HG02798 (cell line): ENCODE data around the gene TCTN1.
"Not testable (repeated sequence)": the region's sequence is repeated elsewhere in the genome, so short reads cannot be mapped to it uniquely, and the experiment has no call there.

Experiments used
- ATAC-seq: cut with Tn5 transposase; IDR thresholded peaks from one replicate; pipeline ENCODE4 v1.9.1; 2021; ENCODE audit warnings: mild to moderate bottlenecking; ENCODE audit not compliant: unreplicated experiment, poor library complexity

The TCTN1 gene

DNA sequence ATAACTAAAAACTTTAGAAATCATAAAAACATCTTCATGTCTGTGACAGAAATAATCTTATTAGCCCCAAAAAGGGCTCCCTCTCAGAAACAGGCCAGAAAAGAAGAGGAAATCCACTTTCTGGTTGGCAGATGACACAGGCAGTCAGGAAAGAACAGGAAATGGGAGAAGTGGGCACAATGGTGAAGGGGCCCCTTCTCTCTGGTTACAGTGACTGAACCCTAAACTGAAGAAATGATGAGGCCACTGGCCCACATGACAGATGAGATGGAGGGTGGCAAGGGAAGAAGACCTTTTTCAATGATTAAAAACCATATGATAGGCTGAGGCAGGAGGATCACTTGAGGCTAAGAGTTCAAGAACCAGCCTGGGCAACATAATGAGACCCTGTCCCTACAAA, 21.1 kb downstream of the TCTN1 start:
- ATAC-seq: no peak

DNA sequence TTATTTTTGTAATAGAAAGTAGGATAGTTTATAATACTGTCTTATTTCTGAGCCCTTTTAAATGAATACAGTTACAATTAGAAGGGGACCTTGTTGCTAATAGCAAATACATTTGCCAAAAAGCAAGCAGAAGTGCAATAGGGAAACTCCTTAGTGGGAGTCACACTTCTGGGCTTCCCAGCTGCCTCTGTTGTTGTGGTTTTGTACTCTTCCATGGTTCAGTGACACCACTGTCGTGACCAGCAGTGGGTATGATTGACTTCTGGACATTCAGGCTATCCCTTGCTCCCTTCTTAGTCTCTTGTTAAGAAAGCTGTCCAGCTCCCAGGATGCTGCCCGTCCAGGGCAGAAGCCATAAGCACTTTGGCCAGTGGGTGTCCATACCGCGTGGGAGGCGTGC, 22.6 kb downstream of the TCTN1 start:
- ATAC-seq: no peak

DNA sequence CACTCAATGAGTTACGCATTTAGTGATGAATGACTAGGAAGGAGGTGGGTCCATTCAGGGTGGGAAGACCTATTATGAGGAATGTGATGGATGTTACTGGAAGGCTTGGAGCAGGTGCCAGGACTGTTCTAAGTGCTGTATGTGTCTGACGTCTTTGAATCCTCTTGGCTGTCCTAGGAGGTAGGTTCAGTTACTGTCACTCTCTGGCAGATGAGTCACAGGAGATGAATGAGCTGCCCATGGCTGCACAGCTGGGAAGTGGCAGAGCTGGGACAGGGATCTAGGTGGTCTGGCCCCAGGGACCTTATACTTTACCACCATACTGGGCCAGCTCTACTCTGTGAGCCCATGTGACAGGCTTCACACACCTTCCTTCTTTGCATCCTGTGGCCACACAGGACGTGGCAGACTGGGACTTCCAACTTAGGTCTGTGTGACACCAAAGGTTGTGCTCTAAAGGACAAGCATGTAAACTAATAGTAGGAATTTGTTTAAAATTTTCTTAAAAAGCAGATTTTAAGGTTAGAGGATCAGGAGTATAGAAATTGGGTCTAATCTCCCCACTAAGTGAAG, 24.0 kb downstream of the TCTN1 start:
- no peak for ATAC-seq

DNA sequence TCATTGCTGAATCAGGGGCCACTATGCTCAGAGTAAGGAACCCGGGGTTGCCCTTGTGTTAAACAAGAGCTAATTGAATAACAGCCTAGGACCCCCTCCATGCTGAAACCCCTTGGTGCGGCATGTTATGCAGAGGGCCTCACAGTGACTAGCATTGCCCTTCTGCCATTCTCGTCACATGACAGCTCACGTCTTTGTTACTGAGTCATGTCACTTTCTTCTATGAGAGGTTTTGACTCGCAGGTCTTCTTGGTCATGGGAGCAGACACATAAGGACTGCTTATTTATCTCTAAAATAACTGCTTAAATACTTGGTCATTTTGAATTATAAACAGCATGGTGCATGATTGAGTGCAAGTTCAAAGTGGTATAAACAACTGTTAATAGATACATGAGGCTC, 24.9 kb downstream of the TCTN1 start:
- no peak for ATAC-seq

DNA sequence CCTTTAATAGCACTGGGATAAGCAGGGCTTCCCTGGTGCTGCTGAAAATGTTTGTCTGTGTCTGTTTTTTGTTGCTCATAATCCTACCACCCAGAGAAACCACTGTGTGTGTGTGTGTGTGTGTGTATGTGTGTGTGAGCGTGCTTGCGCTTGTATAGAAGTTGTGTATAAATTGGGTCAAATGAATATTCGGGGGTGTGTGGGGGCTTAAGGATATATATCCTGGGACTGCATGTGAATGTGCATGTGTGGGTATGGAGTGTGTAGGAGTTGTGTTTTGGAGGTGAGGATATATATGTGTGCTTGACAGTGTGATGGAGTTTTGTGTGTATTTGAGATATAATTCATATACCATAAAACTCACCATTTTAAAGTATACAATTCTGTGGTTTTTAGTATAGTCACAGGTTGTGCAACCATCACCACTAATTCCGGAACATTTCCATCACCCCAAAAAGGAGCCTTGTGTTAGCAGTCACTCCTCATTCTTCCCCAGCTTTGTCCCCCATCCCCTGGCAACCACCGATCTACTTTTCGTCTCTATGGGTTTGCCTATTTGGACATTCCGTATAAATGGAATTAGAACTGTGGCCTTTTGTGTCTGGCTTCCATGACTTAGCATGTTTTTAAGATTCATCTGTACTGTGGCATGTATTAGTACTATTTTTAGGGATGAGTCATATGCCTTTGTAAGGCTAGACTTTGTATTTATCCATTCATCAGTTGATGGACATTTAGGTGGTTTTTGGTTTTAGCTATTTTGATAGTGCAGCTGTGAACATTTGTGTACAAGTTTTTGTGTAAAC, 25.6 kb downstream of the TCTN1 start:
- ATAC-seq: no peak

DNA sequence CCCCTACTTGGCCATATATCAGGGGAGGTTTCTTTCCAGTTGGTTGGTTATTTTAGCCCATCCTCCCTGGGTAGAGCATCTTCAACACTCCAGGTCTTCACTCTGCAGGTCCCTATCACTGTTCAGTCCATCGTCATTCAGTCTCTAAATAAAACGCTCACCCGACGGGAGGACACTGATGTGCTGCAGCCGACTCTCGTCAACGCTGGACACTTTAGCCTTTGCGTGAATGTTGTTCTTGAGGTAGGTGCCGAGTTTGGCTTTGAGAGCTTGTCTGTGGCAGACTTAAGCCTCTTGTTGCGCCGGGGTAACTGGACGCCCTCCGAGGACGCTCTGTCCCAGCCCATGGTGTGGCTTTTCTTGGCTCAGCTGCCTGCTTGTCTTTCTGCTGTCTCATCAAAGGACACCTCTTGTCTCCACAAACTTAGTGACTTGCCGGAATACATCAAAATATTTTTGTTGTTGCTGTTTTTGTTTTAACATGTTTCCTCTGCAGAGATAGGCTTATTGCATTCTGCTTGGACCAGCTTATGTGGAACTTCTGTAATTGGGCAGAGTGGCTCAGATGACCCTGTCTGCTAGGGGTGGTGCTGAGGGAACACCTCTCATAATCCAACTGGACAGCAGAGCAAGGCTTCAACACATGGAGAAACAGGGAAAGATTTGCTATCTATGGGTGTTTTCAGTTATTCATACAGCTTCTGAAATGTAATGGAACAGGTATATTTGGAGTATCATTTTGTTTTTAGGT, 26.5 kb downstream of the TCTN1 start:
- no peak for ATAC-seq

DNA sequence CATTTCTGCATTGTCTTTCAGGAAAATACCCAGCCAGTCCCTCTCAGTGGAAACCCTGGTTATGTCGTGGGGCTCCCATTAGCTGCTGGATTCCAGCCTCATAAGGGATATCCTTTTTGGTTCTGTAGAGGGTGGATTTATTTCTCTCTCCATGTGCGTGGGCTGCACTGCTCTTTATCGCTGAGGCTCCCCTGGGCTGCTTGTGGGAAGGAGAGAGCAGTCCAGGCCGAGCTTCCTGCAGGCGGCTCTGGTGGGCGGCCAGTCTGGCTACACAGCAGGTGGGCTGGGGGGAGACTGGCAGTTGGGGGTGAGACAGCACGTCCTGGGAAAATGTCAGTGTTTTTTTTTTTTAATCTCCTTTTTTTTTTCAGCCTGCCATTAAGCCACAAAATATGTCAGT, 27.6 kb downstream of the TCTN1 start:
- no peak for ATAC-seq

DNA sequence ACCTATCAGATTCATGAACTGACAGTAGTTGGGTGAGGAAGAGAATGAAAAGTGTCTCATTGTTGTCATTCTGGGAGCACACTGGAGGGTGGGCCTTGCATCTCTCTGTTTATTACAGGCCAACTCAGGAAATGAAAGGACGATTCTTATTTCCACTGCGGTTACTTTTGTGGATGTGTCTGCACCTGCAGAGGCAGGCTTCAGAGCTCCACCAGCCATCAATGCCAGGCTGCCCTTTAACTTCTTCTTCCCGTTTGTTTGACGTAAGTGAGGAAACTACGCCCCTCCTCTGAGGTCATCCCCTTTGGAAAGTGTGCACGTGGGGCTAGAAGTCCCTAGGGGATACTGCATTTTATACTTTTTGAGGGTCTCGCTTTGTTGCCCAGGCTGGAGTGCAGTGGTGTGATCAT, 33.7 kb downstream of the TCTN1 start:
- ATAC-seq: no peak

DNA sequence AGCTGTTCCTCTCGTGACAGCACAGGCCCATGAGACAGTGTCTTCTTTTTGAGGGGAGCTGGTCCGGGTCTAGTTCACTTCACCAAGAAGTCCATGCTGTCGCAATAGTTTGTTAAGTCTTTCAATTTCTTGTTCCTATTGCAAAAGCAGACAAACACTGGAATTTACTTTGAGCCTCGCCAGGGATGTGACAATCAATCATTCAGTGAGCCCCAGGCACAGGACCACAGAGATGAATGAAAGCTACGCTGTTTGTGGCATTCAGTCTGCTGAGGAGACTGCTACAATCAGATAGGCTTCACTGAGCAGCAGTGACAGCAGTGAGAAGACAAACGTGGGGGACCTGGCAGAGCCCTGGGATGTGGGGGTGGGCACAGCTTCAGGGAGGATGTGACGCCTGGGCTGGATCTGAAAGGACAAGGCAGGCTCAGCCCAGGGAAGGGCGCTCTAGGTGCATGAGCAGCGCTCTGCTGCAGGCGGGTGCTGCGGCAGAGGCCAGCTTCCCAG, 35.5 kb downstream of the TCTN1 start:
- ATAC-seq: no peak

DNA sequence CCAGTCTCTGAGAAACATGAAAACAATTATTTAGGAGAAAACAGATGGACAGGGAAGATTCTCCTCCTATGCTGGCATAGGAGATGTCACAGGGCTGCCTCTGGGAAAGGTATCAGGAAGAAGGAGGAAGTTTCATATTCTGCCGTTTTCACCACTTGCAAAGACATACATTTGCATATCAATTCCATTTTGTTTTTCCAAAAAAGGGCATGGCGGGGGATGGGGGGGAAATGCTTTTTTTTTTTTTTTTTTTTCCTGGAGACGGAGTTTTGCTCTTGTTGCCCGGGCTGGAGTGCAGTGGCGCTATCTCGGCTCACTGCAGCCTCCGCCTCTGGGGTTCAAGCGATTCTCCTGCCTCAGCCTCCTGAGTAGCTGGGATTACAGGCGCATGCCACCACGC, 40.3 kb downstream of the TCTN1 start:
- not testable (repeated sequence) for ATAC-seq

DNA sequence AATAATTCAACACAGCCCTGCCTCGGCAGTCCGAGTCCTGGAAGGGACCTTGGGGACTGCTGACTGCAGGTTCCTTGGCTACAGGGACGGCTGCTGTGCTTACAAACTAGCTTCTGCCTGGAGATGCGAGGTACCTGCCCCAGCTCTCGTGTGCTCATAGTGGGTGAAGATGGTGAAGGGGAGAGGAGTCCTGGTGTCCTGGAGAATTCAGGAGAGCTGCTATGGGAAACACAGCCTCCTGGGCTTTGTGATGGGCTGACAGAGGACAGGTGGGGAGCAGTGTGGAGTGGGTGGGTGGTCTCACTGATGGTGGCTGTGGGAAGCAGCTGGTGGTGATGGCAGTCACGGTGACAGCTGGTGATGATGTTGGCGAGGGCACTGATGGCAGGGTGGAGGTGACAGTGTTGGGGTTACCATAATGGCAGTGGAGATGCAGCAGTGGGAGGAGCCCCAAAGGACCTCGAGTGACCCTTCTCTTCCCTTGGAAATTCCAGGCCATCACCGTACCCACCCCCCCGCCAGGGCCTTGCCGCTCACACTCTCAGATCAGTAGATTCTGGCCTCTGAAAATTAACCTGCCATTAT, 42.2 kb downstream of the TCTN1 start:
- ATAC-seq: no peak

DNA sequence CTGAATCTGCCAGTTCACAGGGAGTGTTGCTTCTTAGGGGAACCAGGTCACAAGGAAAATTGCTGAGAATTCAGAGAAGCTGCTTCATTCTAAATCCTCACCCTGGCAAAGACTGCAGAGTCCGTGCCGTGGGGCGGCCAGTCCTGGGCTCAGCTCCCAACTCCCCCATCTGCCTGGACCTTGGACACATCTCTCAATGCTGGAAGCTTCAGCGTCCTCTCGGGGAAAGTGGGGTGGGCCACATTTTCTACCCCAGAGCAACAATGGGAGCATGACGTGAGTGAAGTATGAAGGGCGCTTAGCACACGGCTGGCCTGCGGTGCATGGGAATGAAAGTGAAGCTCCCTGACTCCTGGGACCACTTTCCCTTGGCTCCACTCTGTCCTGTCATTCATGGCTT, 43.8 kb downstream of the TCTN1 start:
- ATAC-seq: no peak

DNA sequence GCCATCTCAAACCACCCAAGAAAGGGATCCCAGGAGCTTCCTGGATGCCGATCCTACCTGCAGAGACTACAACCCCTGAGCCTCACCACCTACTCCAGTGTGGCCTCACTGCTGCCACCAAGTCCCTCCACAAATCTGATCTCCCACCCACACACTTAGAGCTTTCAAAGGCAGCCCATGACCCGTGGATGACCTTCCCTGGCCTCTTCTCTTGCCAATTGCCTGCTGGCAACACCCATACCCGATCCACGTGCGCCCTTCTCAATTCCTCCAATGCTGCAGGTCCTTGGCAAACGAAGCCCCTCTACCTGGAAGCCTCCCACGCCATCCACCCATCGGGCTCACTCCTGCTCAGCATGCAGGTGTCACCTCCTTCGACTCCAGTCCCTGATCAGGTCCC, 44.3 kb downstream of the TCTN1 start:
- ATAC-seq: no peak

DNA sequence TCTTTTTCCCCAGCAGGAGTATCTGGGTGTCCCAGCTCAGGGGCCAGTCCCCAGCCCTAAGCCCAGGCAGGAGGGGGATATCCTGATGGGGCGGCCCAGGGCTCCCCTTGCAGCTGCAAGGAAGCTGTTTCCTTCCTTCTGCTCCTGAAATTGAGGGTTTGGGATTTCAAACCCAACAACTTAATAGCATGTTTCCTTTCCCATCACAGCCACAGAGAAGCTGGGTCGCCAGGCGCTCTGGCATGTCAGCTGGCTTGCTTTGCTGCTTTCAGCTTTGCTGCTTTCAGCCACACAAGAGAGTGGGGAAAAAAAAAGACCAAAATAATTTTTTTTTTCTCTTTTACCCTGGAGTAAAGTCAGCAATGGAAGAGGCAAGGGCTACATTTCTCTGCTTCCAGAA, 44.9 kb downstream of the TCTN1 start:
- no peak for ATAC-seq

DNA sequence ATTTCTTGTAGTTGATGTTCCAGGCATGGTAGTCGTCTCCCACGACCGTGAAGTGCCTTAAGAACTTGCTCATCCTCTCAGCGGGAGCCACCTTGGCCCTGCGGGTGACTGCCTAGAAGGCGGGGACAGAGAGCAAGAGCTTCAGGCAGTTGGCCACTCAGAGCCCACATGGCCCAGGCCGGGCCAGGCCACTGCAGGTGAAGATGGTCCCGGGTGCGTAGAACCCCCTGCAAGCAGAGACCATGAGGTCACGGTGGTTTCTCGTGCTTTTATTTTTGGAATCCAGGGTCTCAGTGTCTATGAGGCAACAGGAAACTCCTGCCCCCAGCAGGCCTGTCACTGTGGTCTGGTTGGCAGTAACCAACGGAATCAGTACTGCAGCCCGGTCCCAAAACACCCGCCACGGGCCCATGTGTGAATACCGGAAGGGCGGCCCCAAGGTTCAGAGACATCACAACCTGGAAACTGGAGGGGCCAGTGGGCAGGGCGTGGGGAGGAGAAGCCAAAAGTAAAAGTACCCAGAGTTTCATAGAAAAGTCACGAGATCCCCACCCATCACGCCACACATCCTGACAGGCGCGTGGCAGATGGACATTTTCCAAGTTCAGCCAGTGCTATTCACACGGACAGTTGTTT, 47.5 kb downstream of the TCTN1 start:
- ATAC-seq: peak; percentile 92

DNA sequence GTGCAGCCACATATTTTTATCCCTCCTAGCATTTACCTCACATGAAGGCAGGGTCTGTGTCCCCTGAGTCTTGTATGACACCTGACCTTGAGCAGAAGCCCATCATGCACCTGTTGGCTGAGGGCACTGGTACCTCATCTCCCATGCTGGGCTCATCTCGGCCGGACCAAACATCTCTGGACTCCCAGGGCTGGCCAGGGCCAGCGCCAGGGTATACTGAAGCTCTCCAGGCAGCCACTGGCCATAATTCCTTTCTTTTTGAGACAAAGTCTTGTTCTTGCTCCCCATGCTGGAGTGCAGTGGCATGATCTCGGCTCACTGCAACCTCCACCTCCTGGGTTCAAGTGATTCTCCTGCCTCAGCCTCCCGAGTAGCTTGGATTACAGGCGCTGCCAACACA, 53.0 kb downstream of the TCTN1 start:
- ATAC-seq: no peak

DNA sequence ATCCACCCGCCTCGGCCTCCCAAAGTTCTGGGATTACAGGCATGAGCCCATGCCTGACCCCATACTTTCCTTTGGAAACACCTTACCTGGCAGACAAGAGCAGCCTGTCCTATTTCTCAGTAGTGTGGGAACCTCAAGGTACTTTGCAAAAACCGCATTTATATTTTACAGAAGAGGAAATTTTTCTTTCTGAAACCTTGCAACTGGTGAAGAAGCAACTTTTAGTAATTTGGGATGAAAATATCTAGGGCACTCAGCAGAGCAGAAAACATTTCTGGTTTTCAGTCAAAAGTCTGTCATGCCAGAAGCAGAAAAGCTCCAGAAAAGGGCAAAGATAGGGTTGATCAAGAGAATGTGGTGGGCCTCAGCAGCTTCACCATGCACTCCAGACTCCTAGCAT, 53.7 kb downstream of the TCTN1 start:
- ATAC-seq: no peak

DNA sequence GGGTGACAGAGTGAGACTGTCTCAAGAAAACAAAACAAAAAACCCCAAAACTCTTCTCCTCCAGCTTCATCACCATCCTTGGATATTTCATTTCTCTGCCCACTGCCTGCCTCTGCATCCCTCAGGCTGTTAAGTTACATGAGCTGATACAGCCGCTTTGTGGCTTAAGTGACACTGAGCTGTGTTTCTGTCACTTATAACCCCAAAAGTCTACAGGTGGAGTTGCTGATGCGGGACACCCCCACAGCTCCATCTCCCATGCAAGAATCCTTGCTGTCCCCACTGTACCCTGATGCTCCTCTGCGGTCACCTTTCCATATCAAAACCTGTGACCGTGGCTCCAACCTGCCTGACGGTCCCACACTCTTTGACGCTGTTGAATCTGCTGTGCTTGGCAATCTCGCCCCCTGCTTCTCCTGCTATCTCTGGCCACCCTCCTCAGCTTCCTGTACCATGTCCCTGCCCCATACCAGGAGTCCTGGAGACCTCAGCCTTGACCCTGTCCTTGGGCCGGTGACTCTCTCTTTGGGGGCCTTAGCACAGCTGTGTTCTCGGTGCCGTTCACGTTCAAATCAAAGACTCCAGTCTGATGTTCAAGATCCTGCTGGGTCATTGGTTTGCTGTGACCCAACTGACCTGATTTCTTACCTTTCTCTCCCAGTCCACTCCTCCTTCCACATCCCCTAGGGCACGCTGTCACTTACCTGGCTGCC, 54.7 kb downstream of the TCTN1 start:
- peak; percentile 24 for ATAC-seq

DNA sequence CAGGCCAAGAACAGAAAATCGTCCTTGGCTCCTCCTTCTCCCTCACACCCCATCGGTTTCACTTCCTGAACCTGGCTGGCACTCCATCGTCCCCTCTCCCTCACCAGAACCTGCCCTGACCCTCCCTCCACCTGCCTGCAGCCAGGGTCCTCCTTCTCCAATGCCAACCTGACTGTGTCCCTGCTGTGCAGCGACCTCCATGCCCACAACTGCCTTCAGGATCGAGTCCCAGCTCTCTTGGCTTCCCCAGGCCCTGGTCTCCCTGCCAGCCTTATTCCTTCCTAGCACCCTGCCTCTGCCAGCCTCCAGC, 55.2 kb downstream of the TCTN1 start:
- peak; percentile 16 for ATAC-seq

DNA sequence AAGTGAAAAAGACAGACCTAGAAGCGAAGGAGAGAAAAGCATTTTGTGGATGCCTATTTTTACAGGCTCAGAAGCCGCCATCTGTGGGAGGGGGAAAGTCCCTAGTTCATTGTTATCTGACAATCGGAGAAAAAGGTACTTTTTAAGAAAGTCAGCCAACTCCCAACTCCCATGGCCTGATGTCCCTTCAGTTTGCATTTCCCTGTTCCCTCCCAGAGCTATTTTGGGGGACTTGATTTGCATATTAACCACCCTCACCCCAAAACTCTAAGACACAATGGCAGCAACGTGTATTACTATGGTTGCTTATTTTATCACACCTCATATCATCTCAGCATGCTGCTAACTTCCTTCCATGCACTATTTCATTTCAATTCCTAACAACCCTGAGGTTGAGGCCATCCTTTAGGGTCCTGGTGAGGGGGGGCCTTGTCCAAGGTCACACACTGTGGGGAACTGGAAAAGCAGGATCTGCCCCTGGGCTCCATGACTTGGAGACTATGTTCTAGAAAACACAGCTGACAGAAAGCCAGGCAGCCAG, 56.3 kb downstream of the TCTN1 start:
- ATAC-seq: peak; percentile 59
